Testis (tissue), 2 donors: ENCODE measurements around the gene SLC6A18.

Experiments
- CTCF ChIP-seq, 3 experiments: fragments of 450-650 bp in 2 of 3; fragments of 200-600 bp in 1 of 3; sonication (generic) in 1 of 3; IDR thresholded peaks; one replicate each; pipeline ENCODE4 v1.5.1; 2016 to 2019; ENCODE audit warnings: antibody characterized with exemption in 3 of 3, mild to moderate bottlenecking in 2 of 3, moderate library complexity in 1 of 3
- POLR2A ChIP-seq: fragments of 450-650 bp; IDR thresholded peaks from one replicate; pipeline ENCODE4 v1.6.1; 2017; ENCODE audit warnings: antibody characterized with exemption, mild to moderate bottlenecking, moderate library complexity

- TF ChIP-seq CTCF (IDR thresholded peaks at IDR 0.05) (no peak), POLR2A (no peak)
Measured at GRCh38 chr5:1295650-1296037, 70.5 kb downstream of the SLC6A18 start.
